HFFc6 (cell line): ENCODE results near the gene SPNS3. TPM values are rescaled to one million over a fixed set of nuclear protein-coding genes. Genes with fewer than 3 reads are reported as not detected.

Experiments
- DNase-seq: peaks from one replicate; pipeline ENCODE4 v3.0.0-alpha.2; 2018
- H3K27ac Mint-ChIP-seq: 2 replicates; pipeline ENCODE4 v1.8.0; 2020; ENCODE audit warnings: mild to moderate bottlenecking, mixed read lengths
- H3K27me3 Mint-ChIP-seq: 2 replicates; pipeline ENCODE4 v1.8.0; 2021; ENCODE audit warnings: mild to moderate bottlenecking, moderate library complexity, mixed read lengths; ENCODE audit not compliant: insufficient read depth
- H3K36me3 Mint-ChIP-seq: 2 replicates; pipeline ENCODE4 v1.8.0; 2021; ENCODE audit warnings: low read depth, mixed read lengths
- H3K4me1 Mint-ChIP-seq: 2 replicates; pipeline ENCODE4 v1.8.0; 2020; ENCODE audit warnings: low read depth, mixed read lengths
- H3K4me3 Mint-ChIP-seq: 2 replicates; pipeline ENCODE4 v1.8.0; 2020; ENCODE audit warnings: mild to moderate bottlenecking, moderate library complexity, mixed read lengths
- H3K9me3 Mint-ChIP-seq: 2 replicates; pipeline ENCODE4 v1.8.0; 2020; ENCODE audit warnings: mild to moderate bottlenecking, mixed read lengths
- CTCF ChIP-seq: fragments of 200-600 bp; sonication (generic); IDR thresholded peaks from 2 replicates; pipeline ENCODE4 v1.5.0; 2021; ENCODE audit warnings: antibody characterized with exemption, mild to moderate bottlenecking
- total RNA-seq, 6 experiments: library from RNA; stranded (reverse); fragmentation: NEBNext Ultra II Directional; extraction: Animal tissue kit (Norgen Biotek cat#: 25700); gene quantifications; 2 replicates in 1 of 6; 3 replicates in 5 of 6; pipeline ENCODE4 v1.2.3, GENCODE V29; 2021

Gene SPNS3
- total RNA-seq, 6 experiments from 2014 or later, result not detected

GRCh38 chr17:4445731-4446130, 12.0 kb downstream of the SPNS3 start:
- no peak for DNase-seq
- H3K4me3 Mint-ChIP-seq, result no peak overlapping the region
- peaks cover 32% of the 10 kb centered on the region for H3K27me3 Mint-ChIP-seq
- H3K9me3 Mint-ChIP-seq, result no peaks in the 10 kb centered on the region
- no peak for TF ChIP-seq CTCF
- no peak overlapping the region for H3K27ac Mint-ChIP-seq
- no peaks in the 10 kb centered on the region for H3K36me3 Mint-ChIP-seq
- H3K4me1 Mint-ChIP-seq, result peaks cover 7% of the 10 kb centered on the region

GRCh38 chr17:4446326-4447071, 12.8 kb downstream of the SPNS3 start:
- H3K27me3 Mint-ChIP-seq, result peaks cover 31% of the 10 kb centered on the region
- H3K4me3 Mint-ChIP-seq, result no peak overlapping the region
- DNase-seq, result no peak
- no peaks in the 10 kb centered on the region for H3K9me3 Mint-ChIP-seq
- peaks cover 7% of the 10 kb centered on the region for H3K4me1 Mint-ChIP-seq
- no peak overlapping the region for H3K27ac Mint-ChIP-seq
- no peak for TF ChIP-seq CTCF
- H3K36me3 Mint-ChIP-seq, result no peaks in the 10 kb centered on the region

GRCh38 chr17:4448197-4448980, 14.6 kb downstream of the SPNS3 start:
- Mint-ChIP-seq H3K4me1 (peaks cover 7% of the 10 kb centered on the region), H3K27me3 (peaks cover 32% of the 10 kb centered on the region), H3K27ac (no peak overlapping the region), H3K9me3 (no peaks in the 10 kb centered on the region), H3K36me3 (no peaks in the 10 kb centered on the region), H3K4me3 (no peak overlapping the region)
- TF ChIP-seq CTCF, result no peak
- peak; percentile 25 for DNase-seq

- Mint-ChIP-seq H3K4me3 (no peak overlapping the region), H3K4me1 (peaks cover 7% of the 10 kb centered on the region), H3K36me3 (no peaks in the 10 kb centered on the region), H3K9me3 (no peaks in the 10 kb centered on the region), H3K27me3 (peaks cover 33% of the 10 kb centered on the region), H3K27ac (no peak overlapping the region)
- TF ChIP-seq CTCF, result no peak
- DNase-seq, result no peak
These were observed 16.0 kb downstream of the SPNS3 start for GRCh38 chr17:4449736-4450135.

- H3K4me1 Mint-ChIP-seq, result peaks cover 7% of the 10 kb centered on the region
- no peak for TF ChIP-seq CTCF
- peaks cover 33% of the 10 kb centered on the region for H3K27me3 Mint-ChIP-seq
- H3K36me3 Mint-ChIP-seq, result no peaks in the 10 kb centered on the region
- DNase-seq, result no peak
- no peak overlapping the region for H3K4me3 Mint-ChIP-seq
- no peaks in the 10 kb centered on the region for H3K9me3 Mint-ChIP-seq
- H3K27ac Mint-ChIP-seq, result no peak overlapping the region
These were observed 17.1 kb downstream of the SPNS3 start for GRCh38 chr17:4450710-4451316.
